OCI-LY7 (cell line): Measurements from ENCODE around the gene OXCT1.

Experiments
- CTCF ChIP-seq: fragments of 200-600 bp; sonication (generic); conservative IDR thresholded peaks from 2 replicates; pipeline ENCODE4 v1.5.1; 2014; ENCODE audit warnings: mild to moderate bottlenecking, antibody characterized with exemption, low read length, moderate library complexity, mixed read lengths
- EZH2phosphoT487 ChIP-seq: fragments of 200-600 bp; sonication (generic); IDR thresholded peaks from 2 replicates; pipeline ENCODE4 v1.6.1; 2018; ENCODE audit warnings: low read depth, borderline replicate concordance, mild to moderate bottlenecking, mixed run types, antibody characterized with exemption, low read length, moderate library complexity, mixed read lengths

- TF ChIP-seq CTCF (peak; percentile 71), EZH2phosphoT487 (no peak)
Measured at GRCh38 chr5:41707853-41708603, 162.2 kb downstream of the OXCT1 start.
